T-helper 1 cell treated with Interleukin-12 subunit alpha and Interleukin-12 subunit beta and Interleukin-4 antibody, amounts not matched to agents 30 ng/mL and 1 ng/mL, for 36 hours (primary cell): ENCODE measurements around the gene CSRNP2. TPM values are rescaled to one million over a fixed set of nuclear protein-coding genes. Genes with fewer than 3 reads are reported as not detected.
"Not testable (repeated sequence)": the region's sequence is repeated elsewhere in the genome, so short reads cannot be mapped to it uniquely, and the experiment has no call there.

Source experiments
- intact Hi-C: fragments of 100-400 bp; cut with micrococcal nuclease; formaldehyde crosslinking; loops from one replicate; pipeline ENCODE4 v1.15.1; 2024
- total RNA-seq: library from RNA; stranded (reverse); gene quantifications from 2 replicates; pipeline ENCODE4 v1.2.3, GENCODE V29; 2022

Gene CSRNP2
- total RNA-seq, 1 donor from 2014 or later = 21.8 TPM

GRCh38 chr12:51078866-51079265 lies 4.5 kb downstream of the CSRNP2 start:
- intact Hi-C loops = not testable (repeated sequence)

GRCh38 chr12:51078346-51078745 lies 5.0 kb downstream of the CSRNP2 start:
- intact Hi-C loops = not testable (repeated sequence)

GRCh38 chr12:51077930-51078329 lies 5.5 kb downstream of the CSRNP2 start:
- intact Hi-C loops = no loop called here

GRCh38 chr12:51076236-51076930 lies 7.0 kb downstream of the CSRNP2 start:
- intact Hi-C loops = no loop called here

GRCh38 chr12:51075390-51075789 lies 8.0 kb downstream of the CSRNP2 start:
- intact Hi-C loops = no loop called here

GRCh38 chr12:51071663-51072062 lies 11.7 kb downstream of the CSRNP2 start:
- intact Hi-C loops = no loop called here

GRCh38 chr12:51070004-51070403 lies 13.4 kb downstream of the CSRNP2 start:
- intact Hi-C loops = no loop called here

GRCh38 chr12:51067771-51068170 lies 15.6 kb downstream of the CSRNP2 start:
- intact Hi-C loops = no loop called here

GRCh38 chr12:51067229-51067628 lies 16.2 kb downstream of the CSRNP2 start:
- intact Hi-C loops = no loop called here

GRCh38 chr12:51065530-51065929 lies 17.9 kb downstream of the CSRNP2 start:
- intact Hi-C loops = no loop called here

- intact Hi-C loops = no loop called here
Observed at GRCh38 chr12:51062631-51063397, 20.6 kb downstream of the CSRNP2 start.

GRCh38 chr12:51059086-51059485 lies 24.3 kb downstream of the CSRNP2 start:
- intact Hi-C loops = no loop called here

GRCh38 chr12:51056242-51056641 lies 27.2 kb downstream of the CSRNP2 start:
- intact Hi-C loops = no loop called here

GRCh38 chr12:51055060-51055459 lies 28.3 kb downstream of the CSRNP2 start:
- intact Hi-C loops = no loop called here

GRCh38 chr12:51051787-51052186 lies 31.6 kb downstream of the CSRNP2 start:
- intact Hi-C loops = no loop called here

GRCh38 chr12:51049525-51049924 lies 33.9 kb downstream of the CSRNP2 start:
- intact Hi-C loops = loop anchor here (2.0 kb wide), 2 partner anchors 215 to 1025 kb away; partner anchors contain the start of gene RACGAP1

- intact Hi-C loops = loop anchor here (1.0 to 2.0 kb wide), 10 partner anchors 23 to 1024 kb away; partner anchors contain the start of genes CSRNP2, POU6F1 and RACGAP1
Observed at GRCh38 chr12:51048661-51049251, 34.6 kb downstream of the CSRNP2 start.

GRCh38 chr12:51047655-51048540 lies 35.5 kb downstream of the CSRNP2 start, which contains the start of gene LETMD1:
Gene LETMD1, plus strand, starts transcription at chr12:51048327. Its CDS starts 30 bp downstream, at chr12:51048357.
- intact Hi-C loops = loop anchor here (1.0 to 2.0 kb wide), 12 partner anchors 23 to 1023 kb away; partner anchors contain the start of genes CSRNP2, LARP4, POU6F1 and RACGAP1

GRCh38 chr12:51036279-51036678 lies 47.1 kb downstream of the CSRNP2 start:
- intact Hi-C loops = no loop called here

- intact Hi-C loops = no loop called here
Observed at GRCh38 chr12:51033457-51034089, 49.8 kb downstream of the CSRNP2 start.
